Effector memory CD4-positive, alpha-beta T cell (primary cell): ENCODE results near the gene SCAANT1.

Experiments
- DNase-seq, 3 donors: peaks; one replicate each; pipeline ENCODE4 v3.0.0-alpha.2; 2020
- H3K27ac ChIP-seq: 2 replicates; pipeline ENCODE4 v1.7.0; 2013; ENCODE audit warnings: mild to moderate bottlenecking, low read length, moderate library complexity; ENCODE audit not compliant: insufficient read depth, poor library complexity, severe bottlenecking
- H3K27me3 ChIP-seq: replicated peaks from 2 replicates; pipeline ENCODE4 v1.7.0; 2013; ENCODE audit warnings: mild to moderate bottlenecking, low read length; ENCODE audit not compliant: insufficient read depth, control insufficient read depth, poor library complexity, severe bottlenecking
- H3K36me3 ChIP-seq: 2 replicates; pipeline ENCODE4 v1.7.0; 2013; ENCODE audit warnings: mild to moderate bottlenecking, low read length, moderate library complexity; ENCODE audit not compliant: control insufficient read depth, insufficient read depth
- H3K4me1 ChIP-seq: 2 replicates; pipeline ENCODE4 v1.7.0; 2013; ENCODE audit warnings: low read length, mild to moderate bottlenecking; ENCODE audit not compliant: control insufficient read depth, insufficient read depth, poor library complexity, severe bottlenecking
- H3K4me3 ChIP-seq: 2 replicates; pipeline ENCODE4 v1.7.0; 2013; ENCODE audit warnings: low read length, low read depth, mild to moderate bottlenecking; ENCODE audit not compliant: insufficient read depth, poor library complexity, severe bottlenecking
- H3K9me3 ChIP-seq: 2 replicates; pipeline ENCODE4 v1.7.0; 2013; ENCODE audit warnings: mild to moderate bottlenecking, low read length, moderate library complexity; ENCODE audit not compliant: control insufficient read depth

SCAANT1 gene

GRCh38 chr3:63918321-63918720, 6.1 kb upstream of the SCAANT1 start:
- no peaks in the 10 kb centered on the region for H3K4me1 ChIP-seq
- no peak overlapping the region for H3K27ac ChIP-seq
- H3K36me3 ChIP-seq: peaks cover 4% of the 10 kb centered on the region
- H3K4me3 ChIP-seq: no peak overlapping the region
- H3K9me3 ChIP-seq: no peaks in the 10 kb centered on the region
- DNase-seq: no peak
- no peaks in the 10 kb centered on the region for H3K27me3 ChIP-seq

GRCh38 chr3:63914312-63914711, 2.1 kb upstream of the SCAANT1 start:
- DNase-seq: no peak

DNA sequence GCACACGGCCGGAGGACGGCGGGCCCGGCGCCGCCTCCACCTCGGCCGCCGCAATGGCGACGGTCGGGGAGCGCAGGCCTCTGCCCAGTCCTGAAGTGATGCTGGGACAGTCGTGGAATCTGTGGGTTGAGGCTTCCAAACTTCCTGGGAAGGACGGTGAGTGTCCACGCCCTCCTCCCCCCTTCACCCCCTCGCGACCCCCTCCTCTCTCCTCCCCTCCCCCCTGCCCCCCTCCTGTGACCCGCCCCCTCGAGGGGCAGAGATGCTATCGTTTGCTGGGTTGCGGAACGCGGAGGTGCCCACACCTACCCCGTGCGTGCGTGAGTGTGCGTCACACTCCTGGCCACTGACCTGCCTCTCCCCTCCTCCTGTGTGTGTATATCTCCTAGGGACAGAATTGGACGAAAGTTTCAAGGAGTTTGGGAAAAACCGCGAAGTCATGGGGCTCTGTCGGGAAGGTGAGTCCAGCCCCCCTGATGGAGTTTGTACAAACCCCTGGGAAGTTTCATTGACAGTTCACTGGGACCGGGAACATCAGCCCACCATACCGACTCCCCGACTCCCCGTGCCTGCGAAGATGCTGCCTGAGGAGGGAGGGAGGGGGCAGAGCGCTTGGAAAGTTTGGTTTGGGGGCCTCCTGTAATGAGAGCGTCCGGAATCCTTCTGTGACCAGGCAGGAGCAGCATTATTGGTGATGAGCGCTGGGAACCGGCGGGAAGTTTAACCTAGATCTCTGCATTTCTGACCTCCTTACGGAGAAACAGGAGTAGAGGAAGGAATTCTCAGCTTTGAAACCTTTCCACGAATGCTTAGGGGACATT, 795 bp upstream of the SCAANT1 start:
- H3K4me3 ChIP-seq: peak overlapping the region; percentile 57
- no peaks in the 10 kb centered on the region for H3K9me3 ChIP-seq
- no peaks in the 10 kb centered on the region for H3K36me3 ChIP-seq
- peaks cover 7% of the 10 kb centered on the region for H3K4me1 ChIP-seq
- H3K27me3 ChIP-seq: no peaks in the 10 kb centered on the region
- peak overlapping the region; percentile 89 for H3K27ac ChIP-seq
- peak; percentile 30 to 42 (median 37) for DNase-seq

More at GRCh38 chr3:63914312-63914711, 2.1 kb upstream of the SCAANT1 start:
- Histone ChIP-seq H3K36me3 (no peaks in the 10 kb centered on the region), H3K27me3 (no peaks in the 10 kb centered on the region), H3K27ac (no peak overlapping the region), H3K4me1 (peaks cover 7% of the 10 kb centered on the region), H3K4me3 (no peak overlapping the region), H3K9me3 (no peaks in the 10 kb centered on the region)

DNA sequence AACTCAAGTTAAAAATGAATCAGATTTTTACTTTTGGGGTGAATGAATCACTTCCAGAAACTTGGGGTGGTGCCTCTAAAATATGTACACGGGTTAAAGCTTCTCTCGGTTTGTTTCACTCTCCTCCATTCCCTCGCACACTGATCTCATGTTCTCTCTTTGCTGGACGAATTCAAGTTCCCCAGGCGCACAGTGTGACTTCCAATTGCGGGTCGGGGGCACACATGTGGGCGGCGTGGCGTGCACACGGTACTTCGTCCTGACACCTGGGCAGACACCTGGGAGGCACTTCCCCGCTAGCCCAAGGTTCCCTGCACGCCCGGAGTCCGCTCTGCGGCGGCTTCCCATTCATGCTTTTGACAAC, 692 bp downstream of the SCAANT1 start:
- Histone ChIP-seq H3K4me3 (peak overlapping the region; percentile 82), H3K36me3 (no peaks in the 10 kb centered on the region), H3K27ac (peak overlapping the region; percentile 89), H3K9me3 (no peaks in the 10 kb centered on the region), H3K4me1 (peaks cover 7% of the 10 kb centered on the region), H3K27me3 (no peaks in the 10 kb centered on the region)
- DNase-seq: no peak

- H3K27me3 ChIP-seq: no peaks in the 10 kb centered on the region
- H3K4me3 ChIP-seq: peak overlapping the region; percentile 82
- H3K4me1 ChIP-seq: peaks cover 7% of the 10 kb centered on the region
- no peaks in the 10 kb centered on the region for H3K9me3 ChIP-seq
- no peak for DNase-seq
- H3K27ac ChIP-seq: peak overlapping the region; percentile 89
- no peaks in the 10 kb centered on the region for H3K36me3 ChIP-seq
Measured at GRCh38 chr3:63910891-63911290, 1.3 kb downstream of the SCAANT1 start.

GRCh38 chr3:63910001-63910400, 2.2 kb downstream of the SCAANT1 start:
- Histone ChIP-seq H3K4me3 (no peak overlapping the region), H3K9me3 (no peaks in the 10 kb centered on the region), H3K27me3 (no peaks in the 10 kb centered on the region), H3K36me3 (no peaks in the 10 kb centered on the region), H3K27ac (peak overlapping the region; percentile 89), H3K4me1 (peaks cover 7% of the 10 kb centered on the region)
- no peak for DNase-seq

DNA sequence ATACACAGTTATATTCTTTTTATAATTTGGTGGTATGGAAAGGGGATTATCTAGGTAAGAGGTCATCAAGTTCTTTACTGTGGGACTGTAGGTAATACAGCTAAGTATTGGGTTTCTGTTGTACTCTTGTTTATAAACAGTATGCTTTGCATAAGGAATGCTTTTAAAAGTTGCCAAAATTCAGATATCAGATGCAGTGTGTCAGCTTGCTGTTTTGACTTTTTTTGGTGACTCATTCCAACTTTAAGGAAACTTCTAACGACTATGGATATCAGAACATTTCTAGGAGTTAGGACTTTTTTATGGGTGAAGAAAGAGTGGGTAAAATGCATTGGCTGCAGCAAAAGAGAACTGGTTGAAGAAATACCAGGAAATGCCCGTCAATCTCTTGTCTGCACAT, 2.8 kb downstream of the SCAANT1 start:
- no peak for DNase-seq

GRCh38 chr3:63908776-63909175, 3.4 kb downstream of the SCAANT1 start:
- Histone ChIP-seq H3K27me3 (no peaks in the 10 kb centered on the region), H3K9me3 (no peaks in the 10 kb centered on the region), H3K4me3 (no peak overlapping the region), H3K27ac (no peak overlapping the region), H3K36me3 (no peaks in the 10 kb centered on the region), H3K4me1 (peaks cover 7% of the 10 kb centered on the region)
- DNase-seq: no peak

More for the DNA sequence above, 2.8 kb downstream of the SCAANT1 start:
- no peak overlapping the region for H3K4me3 ChIP-seq
- no peaks in the 10 kb centered on the region for H3K27me3 ChIP-seq
- H3K4me1 ChIP-seq: peaks cover 7% of the 10 kb centered on the region
- H3K27ac ChIP-seq: no peak overlapping the region
- no peaks in the 10 kb centered on the region for H3K9me3 ChIP-seq
- H3K36me3 ChIP-seq: no peaks in the 10 kb centered on the region

DNA sequence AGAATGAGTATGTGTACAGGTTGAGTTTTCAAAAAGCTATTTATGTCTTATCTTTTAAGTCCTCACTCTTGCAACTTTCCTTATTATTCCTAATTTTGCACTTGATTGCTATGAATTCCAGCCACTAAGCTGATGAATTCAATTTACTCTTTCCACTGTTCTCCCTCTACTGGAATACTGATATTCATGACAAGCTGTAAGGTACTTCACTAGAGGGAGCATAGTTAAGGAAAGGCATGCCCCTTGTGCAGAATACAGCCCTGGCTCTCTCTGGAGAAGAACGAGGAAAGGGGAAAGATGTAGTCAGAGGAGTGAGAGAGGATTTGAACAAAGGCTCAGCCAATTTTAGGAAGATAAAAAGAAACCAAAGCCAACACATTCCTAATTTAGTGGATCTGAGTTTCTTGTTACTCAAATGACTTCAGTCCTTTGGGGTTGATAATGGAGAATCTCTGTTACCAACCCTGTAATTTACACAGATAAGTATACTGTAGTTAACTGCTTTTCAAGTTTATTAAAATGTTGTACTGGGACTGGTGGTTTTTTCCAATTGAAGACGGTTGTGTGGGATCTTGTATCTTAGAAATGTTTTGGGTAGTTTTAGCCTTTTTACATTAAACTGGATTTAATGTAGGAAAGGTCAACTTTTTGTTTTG, 4.0 kb downstream of the SCAANT1 start:
- H3K4me3 ChIP-seq: no peak overlapping the region
- H3K27me3 ChIP-seq: no peaks in the 10 kb centered on the region
- no peaks in the 10 kb centered on the region for H3K9me3 ChIP-seq
- DNase-seq: no peak
- H3K36me3 ChIP-seq: no peaks in the 10 kb centered on the region
- H3K4me1 ChIP-seq: peaks cover 7% of the 10 kb centered on the region
- H3K27ac ChIP-seq: no peak overlapping the region
